ENCODE measurements around the gene AP1S3. TPM values are rescaled to one million over a fixed set of nuclear protein-coding genes. Genes with fewer than 3 reads are reported as not detected.

Gene AP1S3
- total and polyA plus RNA-seq, 4 donors = 1.8 to 10.0 (median 7.1) TPM

- H3K27ac ChIP-seq (ENCODE audit: low read depth, low read length) = no peak overlapping the region
- no peaks in the 10 kb centered on the region for H3K4me1 ChIP-seq (ENCODE audit: control insufficient read depth, insufficient read depth, low read length)
- H3K27me3 ChIP-seq (ENCODE audit: control insufficient read depth, insufficient read depth, low read length) = no peaks in the 10 kb centered on the region
- H3K9me3 ChIP-seq (ENCODE audit: control insufficient read depth, insufficient read depth, low read length) = no peaks in the 10 kb centered on the region
- 75% methylated on average over 1 of the region's 4 CpGs for WGBS (ENCODE audit: insufficient coverage)
- H3K36me3 ChIP-seq (ENCODE audit: control insufficient read depth, insufficient read depth, low read length) = no peaks in the 10 kb centered on the region
- no peak overlapping the region for H3K4me3 ChIP-seq (ENCODE audit: low read depth, low read length)
- no peak for DNase-seq (ENCODE audit: low read depth in 4 of 6, low spot score in 6 of 6)
Observed at GRCh38 chr2:223736488-223736887, 100.9 kb downstream of the AP1S3 start.

DNA sequence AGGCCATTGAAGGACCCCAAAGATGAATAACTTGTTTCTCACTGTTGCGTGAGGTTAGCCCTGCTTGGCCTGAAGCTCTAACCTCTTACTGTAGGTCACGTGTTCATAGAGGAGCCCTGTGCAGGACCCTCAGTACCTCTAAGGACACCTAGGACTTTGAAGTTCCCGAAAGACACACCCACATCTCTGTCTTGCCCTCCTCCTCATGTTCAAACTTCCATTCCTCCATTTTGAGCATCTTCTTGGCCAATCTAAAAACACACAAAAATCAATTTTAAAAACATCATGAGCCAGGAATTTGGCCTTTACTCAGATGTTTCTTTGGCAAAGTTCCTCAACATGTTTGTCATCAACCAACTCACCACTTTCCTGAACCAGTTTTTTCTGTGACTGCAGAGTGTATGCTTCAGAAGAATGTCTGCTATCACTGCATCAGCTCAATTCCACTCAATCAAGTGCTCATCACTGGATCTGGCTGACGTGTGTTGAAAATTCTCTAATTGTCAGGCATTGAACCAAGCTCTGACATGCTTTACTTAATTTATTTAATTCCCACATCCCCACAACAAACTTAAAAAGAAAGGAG is 101.6 kb downstream of the AP1S3 start:
- no peak overlapping the region for H3K4me3 ChIP-seq (ENCODE audit: low read depth, low read length)
- H3K4me1 ChIP-seq (ENCODE audit: control insufficient read depth, insufficient read depth, low read length) = no peaks in the 10 kb centered on the region
- no peak overlapping the region for H3K27ac ChIP-seq (ENCODE audit: low read depth, low read length)
- no peak for DNase-seq (ENCODE audit: low read depth in 4 of 6, low spot score in 6 of 6)
- H3K27me3 ChIP-seq (ENCODE audit: control insufficient read depth, insufficient read depth, low read length) = no peaks in the 10 kb centered on the region
- no peaks in the 10 kb centered on the region for H3K9me3 ChIP-seq (ENCODE audit: control insufficient read depth, insufficient read depth, low read length)
- no peaks in the 10 kb centered on the region for H3K36me3 ChIP-seq (ENCODE audit: control insufficient read depth, insufficient read depth, low read length)
- WGBS (ENCODE audit: insufficient coverage) = 93% methylated on average over 3 of the region's 4 CpGs

- H3K9me3 ChIP-seq (ENCODE audit: control insufficient read depth, insufficient read depth, low read length) = no peaks in the 10 kb centered on the region
- WGBS (ENCODE audit: insufficient coverage) = 88% methylated on average over 4 of the region's 5 CpGs
Observed at GRCh38 chr2:223735035-223735640, 102.2 kb downstream of the AP1S3 start.

GRCh38 chr2:223734346-223734745 is 103.0 kb downstream of the AP1S3 start:
- H3K4me3 ChIP-seq (ENCODE audit: low read depth, low read length) = no peak overlapping the region
- no CpG with 5 or more reads among the region's 2 CpGs for WGBS (ENCODE audit: insufficient coverage)
- no peak overlapping the region for H3K27ac ChIP-seq (ENCODE audit: low read depth, low read length)
- no peaks in the 10 kb centered on the region for H3K36me3 ChIP-seq (ENCODE audit: control insufficient read depth, insufficient read depth, low read length)
- no peak for DNase-seq (ENCODE audit: low read depth in 4 of 6, low spot score in 6 of 6)
- H3K27me3 ChIP-seq (ENCODE audit: control insufficient read depth, insufficient read depth, low read length) = no peaks in the 10 kb centered on the region
- no peaks in the 10 kb centered on the region for H3K9me3 ChIP-seq (ENCODE audit: control insufficient read depth, insufficient read depth, low read length)
- no peaks in the 10 kb centered on the region for H3K4me1 ChIP-seq (ENCODE audit: control insufficient read depth, insufficient read depth, low read length)

More at GRCh38 chr2:223735035-223735640, 102.2 kb downstream of the AP1S3 start:
- DNase-seq (ENCODE audit: low read depth in 4 of 6, low spot score in 6 of 6) = no peak
- Histone ChIP-seq H3K4me3 (ENCODE audit: low read depth, low read length) (no peak overlapping the region), H3K27me3 (ENCODE audit: control insufficient read depth, insufficient read depth, low read length) (no peaks in the 10 kb centered on the region), H3K4me1 (ENCODE audit: control insufficient read depth, insufficient read depth, low read length) (no peaks in the 10 kb centered on the region), H3K27ac (ENCODE audit: low read depth, low read length) (no peak overlapping the region), H3K36me3 (ENCODE audit: control insufficient read depth, insufficient read depth, low read length) (no peaks in the 10 kb centered on the region)

- H3K36me3 ChIP-seq (ENCODE audit: control insufficient read depth, insufficient read depth, low read length) = no peaks in the 10 kb centered on the region
- no peak overlapping the region for H3K27ac ChIP-seq (ENCODE audit: low read depth, low read length)
- WGBS (ENCODE audit: insufficient coverage) = no CpG with 5 or more reads among the region's 3 CpGs
- no peaks in the 10 kb centered on the region for H3K27me3 ChIP-seq (ENCODE audit: control insufficient read depth, insufficient read depth, low read length)
- DNase-seq (ENCODE audit: low read depth in 4 of 6, low spot score in 6 of 6) = no peak
- no peak overlapping the region for H3K4me3 ChIP-seq (ENCODE audit: low read depth, low read length)
- no peaks in the 10 kb centered on the region for H3K9me3 ChIP-seq (ENCODE audit: control insufficient read depth, insufficient read depth, low read length)
- H3K4me1 ChIP-seq (ENCODE audit: control insufficient read depth, insufficient read depth, low read length) = no peaks in the 10 kb centered on the region
Observed at GRCh38 chr2:223732346-223732745, 105.0 kb downstream of the AP1S3 start.

DNA sequence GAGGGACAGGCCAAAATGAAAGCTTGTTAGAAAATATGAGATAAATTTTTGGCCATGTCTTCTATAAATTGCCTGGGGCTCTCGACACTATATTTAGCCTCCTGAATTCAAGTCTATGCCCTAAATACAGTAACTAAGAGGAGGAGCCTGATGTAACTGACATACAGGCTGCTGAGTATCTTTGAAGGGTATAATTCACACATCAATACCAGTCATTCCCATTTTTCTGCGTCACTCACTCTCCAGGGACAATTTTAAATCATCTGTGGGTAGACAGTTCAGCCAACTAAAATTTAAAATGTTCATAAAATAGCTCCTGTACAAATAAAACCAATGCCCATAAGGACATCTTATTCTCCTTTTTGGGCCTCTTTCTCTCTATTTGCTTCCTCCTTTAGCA is 105.9 kb downstream of the AP1S3 start:
- Histone ChIP-seq H3K4me3 (ENCODE audit: low read depth, low read length) (no peak overlapping the region), H3K4me1 (ENCODE audit: control insufficient read depth, insufficient read depth, low read length) (no peaks in the 10 kb centered on the region), H3K36me3 (ENCODE audit: control insufficient read depth, insufficient read depth, low read length) (no peaks in the 10 kb centered on the region), H3K9me3 (ENCODE audit: control insufficient read depth, insufficient read depth, low read length) (no peaks in the 10 kb centered on the region), H3K27me3 (ENCODE audit: control insufficient read depth, insufficient read depth, low read length) (no peaks in the 10 kb centered on the region), H3K27ac (ENCODE audit: low read depth, low read length) (no peak overlapping the region)
- no CpG with 5 or more reads among the region's 2 CpGs for WGBS (ENCODE audit: insufficient coverage)
- DNase-seq (ENCODE audit: low read depth in 4 of 6, low spot score in 6 of 6) = no peak

DNA sequence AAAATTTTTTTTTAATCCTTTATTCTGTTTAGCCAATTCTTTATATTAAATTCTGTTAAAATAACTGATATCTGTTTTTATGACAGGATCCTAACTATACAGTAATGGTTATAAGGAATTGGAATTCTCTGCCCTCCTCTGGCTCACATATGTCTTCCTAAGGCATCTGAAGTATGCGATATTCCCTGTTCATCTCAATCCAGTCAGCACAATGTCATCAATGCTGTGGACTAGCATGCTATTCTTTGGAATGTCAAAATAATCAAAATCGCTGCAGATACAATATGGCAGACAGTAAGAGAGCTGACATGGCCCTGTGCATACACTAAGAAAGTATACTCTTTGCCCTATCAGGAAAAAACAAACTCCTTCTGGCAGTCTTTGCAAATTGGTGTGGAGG is 107.6 kb downstream of the AP1S3 start:
- no peak overlapping the region for H3K4me3 ChIP-seq (ENCODE audit: low read depth, low read length)
- H3K27ac ChIP-seq (ENCODE audit: low read depth, low read length) = no peak overlapping the region
- no peak for DNase-seq (ENCODE audit: low read depth in 4 of 6, low spot score in 6 of 6)
- H3K4me1 ChIP-seq (ENCODE audit: control insufficient read depth, insufficient read depth, low read length) = peaks cover 6% of the 10 kb centered on the region
- H3K9me3 ChIP-seq (ENCODE audit: control insufficient read depth, insufficient read depth, low read length) = no peaks in the 10 kb centered on the region
- no peaks in the 10 kb centered on the region for H3K36me3 ChIP-seq (ENCODE audit: control insufficient read depth, insufficient read depth, low read length)
- WGBS (ENCODE audit: insufficient coverage) = 100% methylated on average over 1 of the region's 2 CpGs
- H3K27me3 ChIP-seq (ENCODE audit: control insufficient read depth, insufficient read depth, low read length) = no peaks in the 10 kb centered on the region

DNA sequence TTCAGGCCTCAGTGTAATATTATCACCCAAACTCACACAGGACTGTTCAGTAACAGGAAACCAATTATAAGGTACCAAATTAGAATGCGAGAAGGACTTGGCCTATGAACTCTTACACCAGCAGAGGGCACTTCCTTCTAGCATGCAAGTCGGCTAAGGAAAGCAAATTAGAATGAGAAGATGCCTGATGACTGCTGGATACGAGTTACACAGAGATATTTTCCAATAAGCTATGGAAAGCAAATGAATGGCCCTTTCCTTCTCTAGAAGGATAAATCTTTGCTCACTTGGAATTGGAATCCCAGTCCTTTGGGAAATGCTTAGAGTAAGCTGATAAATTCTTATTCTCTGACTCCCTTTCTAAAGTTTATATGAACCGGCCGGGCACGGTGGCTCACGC is 109.8 kb downstream of the AP1S3 start:
- Histone ChIP-seq H3K27ac (ENCODE audit: low read depth, low read length) (no peak overlapping the region), H3K4me3 (ENCODE audit: low read depth, low read length) (no peak overlapping the region), H3K27me3 (ENCODE audit: control insufficient read depth, insufficient read depth, low read length) (no peaks in the 10 kb centered on the region), H3K9me3 (ENCODE audit: control insufficient read depth, insufficient read depth, low read length) (no peaks in the 10 kb centered on the region), H3K36me3 (ENCODE audit: control insufficient read depth, insufficient read depth, low read length) (no peaks in the 10 kb centered on the region), H3K4me1 (ENCODE audit: control insufficient read depth, insufficient read depth, low read length) (peaks cover 6% of the 10 kb centered on the region)
- peak in 2 of 6 donors; percentile 49 to 78 for DNase-seq (ENCODE audit: low read depth in 4 of 6, low spot score in 6 of 6)
- no CpG with 5 or more reads among the region's 7 CpGs for WGBS (ENCODE audit: insufficient coverage)

- Histone ChIP-seq H3K36me3 (ENCODE audit: control insufficient read depth, insufficient read depth, low read length) (no peaks in the 10 kb centered on the region), H3K27me3 (ENCODE audit: control insufficient read depth, insufficient read depth, low read length) (no peaks in the 10 kb centered on the region), H3K4me1 (ENCODE audit: control insufficient read depth, insufficient read depth, low read length) (peaks cover 6% of the 10 kb centered on the region), H3K4me3 (ENCODE audit: low read depth, low read length) (no peak overlapping the region), H3K27ac (ENCODE audit: low read depth, low read length) (peak overlapping the region; percentile 76), H3K9me3 (ENCODE audit: control insufficient read depth, insufficient read depth, low read length) (no peaks in the 10 kb centered on the region)
- DNase-seq (ENCODE audit: low read depth in 4 of 6, low spot score in 6 of 6) = no peak
- WGBS (ENCODE audit: insufficient coverage) = 90% methylated on average over 4 of the region's 8 CpGs
Observed at GRCh38 chr2:223725986-223726970, 111.1 kb downstream of the AP1S3 start.
